Left lung (tissue), 10 donors: ENCODE results near the gene MACROD2. TPM values are rescaled to one million over a fixed set of nuclear protein-coding genes. Genes with fewer than 3 reads are reported as not detected.

ENCODE experiments used
- ATAC-seq: fragments of 200-7000 bp; cut with Tn5 transposase; one replicate; pipeline ENCODE4 v1.9.1; 2020; ENCODE audit warnings: moderate library complexity
- DNase-seq, 4 donors: peaks; one replicate each; pipeline ENCODE4 v3.0.0-alpha.2; 2013 to 2020
- H3K27ac ChIP-seq, 2 donors: fragments of 200-600 bp; sonication (generic) in 1 of 2; one replicate each; pipeline versions ENCODE4 v1.5.0 to v1.8.0; 2020 to 2021
- H3K27me3 ChIP-seq, 2 donors: fragments of 200-600 bp; sonication (generic) in 1 of 2; one replicate each; pipeline versions ENCODE4 v1.5.0 to v1.8.0; 2020 to 2021
- H3K36me3 ChIP-seq, 2 donors: fragments of 200-600 bp; sonication (generic) in 1 of 2; one replicate each; pipeline versions ENCODE4 v1.5.0 to v1.8.0; 2020 to 2021
- H3K4me1 ChIP-seq, 2 donors: fragments of 200-600 bp; one replicate each; pipeline ENCODE4 v1.8.0; 2021
- H3K4me3 ChIP-seq, 2 donors: fragments of 200-600 bp; sonication (generic) in 1 of 2; one replicate each; pipeline versions ENCODE4 v1.5.0 to v1.8.0; 2020 to 2021; ENCODE audit warnings: mild to moderate bottlenecking in 1 of 2
- H3K9me3 ChIP-seq, 2 donors: fragments of 200-600 bp; sonication (generic) in 1 of 2; one replicate each; pipeline versions ENCODE4 v1.5.0 to v1.8.0; 2020 to 2021
- intact Hi-C, 2 donors: fragments of 100-400 bp; cut with DNase I; formaldehyde crosslinking; loops; one replicate each; pipeline versions ENCODE4 v1.11.2 to v1.14.2; 2022
- polyA plus RNA-seq, 6 donors: library from polyadenylated mRNA; unstranded; fragments of 120-200 nt; gene quantifications; one replicate each; pipeline ENCODE4 v1.2.1, GENCODE V29; 2013; ENCODE audit not compliant: insufficient read length in 6 of 6
- total RNA-seq, 2 donors: library from RNA; stranded (reverse); fragmentation: NEBNext Ultra II Directional; extraction: Animal tissue kit (Norgen Biotek cat#: 25700); gene quantifications; one replicate each; pipeline ENCODE4 v1.2.1, GENCODE V29; 2021
- TF ChIP-seq, protein P1 (sequence below), 2 donors: fragments of 200-600 bp; sonication (generic) in 1 of 2; IDR thresholded peaks; one replicate each; pipeline versions ENCODE4 v1.5.0 to v1.8.0; 2021; ENCODE audit warnings: antibody characterized with exemption in 2 of 2
- donor health status: DM: no; HTN: yes; CAD: no.
- donor health status: DM: no; HTN: no; CAD: no.

Gene MACROD2
- total and polyA plus RNA-seq, 8 donors: 6.1 to 23.6 (median 8.9) TPM

DNA sequence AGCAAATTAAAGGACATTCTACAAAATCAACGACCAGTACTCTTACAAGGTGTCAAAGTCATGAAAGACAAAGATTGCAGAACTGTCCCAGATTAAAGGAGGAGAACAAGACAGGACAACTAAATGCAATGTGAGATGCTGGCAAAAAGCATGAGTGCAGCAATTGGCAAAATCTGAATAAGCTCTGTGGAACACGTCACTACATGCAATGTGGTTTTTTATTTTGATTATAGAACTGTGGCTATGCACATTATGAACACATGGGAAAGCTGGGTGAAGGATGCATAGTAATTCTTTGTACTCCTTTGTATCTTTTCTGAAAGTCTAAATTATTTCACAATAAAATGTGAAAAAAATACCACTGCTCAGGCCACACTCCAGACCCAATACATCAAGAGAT, 2068.6 kb downstream of the MACROD2 start:
- Histone ChIP-seq H3K4me3 (no peak overlapping the region), H3K27me3 (no peaks in the 10 kb centered on the region), H3K4me1 (no peaks in the 10 kb centered on the region), H3K36me3 (no peaks in the 10 kb centered on the region), H3K9me3 (peaks cover 0 to 3% of the 10 kb centered on the region in 2 donors), H3K27ac (no peak overlapping the region)
- intact Hi-C loops: no loop called here
- no peak for DNase-seq
- TF ChIP-seq, protein P1, sequence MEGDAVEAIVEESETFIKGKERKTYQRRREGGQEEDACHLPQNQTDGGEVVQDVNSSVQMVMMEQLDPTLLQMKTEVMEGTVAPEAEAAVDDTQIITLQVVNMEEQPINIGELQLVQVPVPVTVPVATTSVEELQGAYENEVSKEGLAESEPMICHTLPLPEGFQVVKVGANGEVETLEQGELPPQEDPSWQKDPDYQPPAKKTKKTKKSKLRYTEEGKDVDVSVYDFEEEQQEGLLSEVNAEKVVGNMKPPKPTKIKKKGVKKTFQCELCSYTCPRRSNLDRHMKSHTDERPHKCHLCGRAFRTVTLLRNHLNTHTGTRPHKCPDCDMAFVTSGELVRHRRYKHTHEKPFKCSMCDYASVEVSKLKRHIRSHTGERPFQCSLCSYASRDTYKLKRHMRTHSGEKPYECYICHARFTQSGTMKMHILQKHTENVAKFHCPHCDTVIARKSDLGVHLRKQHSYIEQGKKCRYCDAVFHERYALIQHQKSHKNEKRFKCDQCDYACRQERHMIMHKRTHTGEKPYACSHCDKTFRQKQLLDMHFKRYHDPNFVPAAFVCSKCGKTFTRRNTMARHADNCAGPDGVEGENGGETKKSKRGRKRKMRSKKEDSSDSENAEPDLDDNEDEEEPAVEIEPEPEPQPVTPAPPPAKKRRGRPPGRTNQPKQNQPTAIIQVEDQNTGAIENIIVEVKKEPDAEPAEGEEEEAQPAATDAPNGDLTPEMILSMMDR (IDR thresholded peaks at IDR 0.05): no peak
- no peak for ATAC-seq

DNA sequence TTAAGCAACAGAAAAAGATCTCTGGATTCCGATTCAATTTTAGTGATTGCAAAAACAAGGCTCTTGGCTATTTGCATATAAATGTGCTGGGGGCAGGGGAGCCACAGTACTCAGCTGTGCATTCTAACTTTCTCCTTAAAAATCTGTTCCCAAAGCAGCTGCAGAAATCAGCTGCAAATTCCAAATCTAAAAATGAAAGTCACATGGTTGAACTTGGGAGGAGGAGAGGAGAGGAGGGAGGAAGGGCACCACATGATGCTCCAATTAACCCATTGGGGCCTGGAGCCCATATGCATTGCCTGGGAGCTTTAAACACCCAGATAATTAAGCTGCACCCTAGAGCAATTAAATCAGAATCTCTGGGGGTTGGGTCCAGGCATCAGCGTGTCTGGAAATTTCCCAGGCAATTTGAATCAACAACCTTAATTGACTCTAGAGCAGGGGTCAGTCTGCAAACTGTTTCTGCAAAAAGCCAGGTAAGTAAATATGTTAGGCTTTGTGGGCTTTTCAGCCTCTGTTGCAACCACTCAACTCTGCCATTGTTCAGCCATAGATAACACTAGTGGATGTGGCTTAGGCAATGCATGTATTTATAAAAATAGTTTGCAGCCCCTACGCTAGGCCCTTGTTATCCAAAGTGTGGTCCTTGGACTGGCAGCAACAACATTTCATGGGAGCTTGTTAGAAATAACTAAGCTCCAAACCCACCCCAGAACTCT, 2069.8 kb downstream of the MACROD2 start:
- H3K36me3 ChIP-seq: no peaks in the 10 kb centered on the region
- H3K27me3 ChIP-seq: no peaks in the 10 kb centered on the region
- H3K4me3 ChIP-seq: no peak overlapping the region
- H3K9me3 ChIP-seq: peaks cover 0 to 3% of the 10 kb centered on the region in 2 donors
- H3K27ac ChIP-seq: no peak overlapping the region
- TF ChIP-seq, protein P1 (IDR thresholded peaks at IDR 0.05): no peak
- DNase-seq (no peak), ATAC-seq (no peak)
- intact Hi-C loops: no loop called here
- no peaks in the 10 kb centered on the region for H3K4me1 ChIP-seq

DNA sequence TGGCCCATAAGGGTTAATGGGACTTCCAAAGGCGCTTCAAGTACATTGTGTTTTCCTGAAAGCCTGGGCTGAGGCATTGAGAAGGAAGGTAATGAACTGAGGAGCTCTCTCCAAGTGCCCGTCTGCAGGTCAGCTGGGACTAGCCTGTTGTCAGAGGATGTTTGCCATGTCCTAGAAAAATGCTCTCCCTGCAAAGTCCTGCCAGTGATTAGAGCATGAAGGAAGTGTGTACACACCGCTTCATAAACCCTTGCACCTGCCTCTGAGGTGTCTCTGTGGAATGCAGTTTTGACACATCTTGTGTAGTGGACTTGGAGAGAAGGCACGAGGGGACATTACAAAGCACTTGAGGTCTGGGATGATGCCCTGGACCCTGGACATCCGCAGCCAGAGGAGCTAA, 2071.3 kb downstream of the MACROD2 start:
- ATAC-seq (no peak), DNase-seq (no peak)
- TF ChIP-seq, protein P1 (IDR thresholded peaks at IDR 0.05): no peak
- no peak overlapping the region for H3K4me3 ChIP-seq
- H3K27ac ChIP-seq: no peak overlapping the region
- H3K36me3 ChIP-seq: no peaks in the 10 kb centered on the region
- intact Hi-C loops: no loop called here
- H3K27me3 ChIP-seq: no peaks in the 10 kb centered on the region
- H3K4me1 ChIP-seq: no peaks in the 10 kb centered on the region
- peaks cover 0 to 3% of the 10 kb centered on the region in 2 donors for H3K9me3 ChIP-seq

DNA sequence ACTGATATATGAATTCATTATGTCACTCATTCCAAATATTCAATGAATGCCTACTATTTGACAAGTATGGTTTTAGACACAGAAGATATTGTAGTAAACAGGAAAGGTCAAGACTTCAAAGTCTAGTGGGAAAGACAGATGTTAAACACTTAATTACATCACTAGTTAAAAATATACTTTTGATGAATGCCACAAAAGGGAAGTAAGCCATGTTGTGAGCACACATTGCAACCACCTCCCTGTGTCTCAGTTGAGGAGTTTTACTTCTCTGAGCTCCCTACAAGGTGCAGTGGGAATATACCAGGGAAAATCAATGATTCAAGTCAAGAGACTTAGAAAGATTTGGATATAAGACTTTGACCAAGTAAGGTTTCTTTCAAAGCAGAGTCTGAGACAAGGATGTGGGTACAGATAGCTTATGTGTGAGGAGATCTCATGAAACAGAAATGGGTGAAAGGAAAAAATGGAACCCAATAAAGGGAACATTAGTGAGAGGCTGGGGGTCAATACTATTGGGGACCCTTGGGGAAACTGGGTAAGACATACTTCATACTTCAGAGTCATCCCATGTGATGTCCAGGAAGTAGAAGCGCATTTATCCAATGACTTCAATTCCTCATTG, 2074.2 kb downstream of the MACROD2 start:
- no peak for ATAC-seq
- H3K27ac ChIP-seq: no peak overlapping the region
- peaks cover 0 to 3% of the 10 kb centered on the region in 2 donors for H3K9me3 ChIP-seq
- no peak overlapping the region for H3K4me3 ChIP-seq
- H3K27me3 ChIP-seq: no peaks in the 10 kb centered on the region
- TF ChIP-seq, protein P1 (IDR thresholded peaks at IDR 0.05): no peak
- no peaks in the 10 kb centered on the region for H3K4me1 ChIP-seq
- no peaks in the 10 kb centered on the region for H3K36me3 ChIP-seq
- DNase-seq: no peak
- intact Hi-C loops: no loop called here

DNA sequence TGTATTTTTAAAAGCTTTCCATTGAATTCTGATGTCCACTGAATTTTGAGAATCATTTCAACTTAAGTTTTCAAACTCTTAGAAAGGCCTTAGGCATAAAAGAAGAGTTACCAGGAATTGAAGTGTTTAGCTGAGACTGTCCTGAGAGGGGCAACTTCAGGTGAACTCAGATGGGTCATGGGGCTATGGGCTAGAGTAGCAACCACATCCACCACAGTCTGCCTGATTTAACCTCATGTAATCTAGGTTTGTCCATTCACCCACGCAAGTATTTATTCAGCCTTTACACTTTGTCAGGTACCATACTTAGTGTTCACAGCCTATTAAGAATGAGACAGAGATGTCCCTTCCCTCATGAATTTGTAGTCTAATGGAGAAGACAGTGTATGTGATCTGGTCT, 2076.9 kb downstream of the MACROD2 start:
- Histone ChIP-seq H3K4me3 (no peak overlapping the region), H3K27ac (no peak overlapping the region), H3K4me1 (no peaks in the 10 kb centered on the region), H3K27me3 (no peaks in the 10 kb centered on the region), H3K9me3 (peaks cover 0 to 2% of the 10 kb centered on the region in 2 donors), H3K36me3 (no peaks in the 10 kb centered on the region)
- no peak for DNase-seq
- intact Hi-C loops: no loop called here
- TF ChIP-seq, protein P1 (IDR thresholded peaks at IDR 0.05): no peak
- no peak for ATAC-seq
